K562 (cell line): ENCODE measurements around the gene EFHC2. TPM values are rescaled to one million over a fixed set of nuclear protein-coding genes. Genes with fewer than 3 reads are reported as not detected.

Experiments used
- ATAC-seq: fragments of 200-7000 bp; cut with Tn5 transposase; 3 replicates; pipeline ENCODE4 v1.9.1; 2020; ENCODE audit warnings: moderate library complexity
- BruUV-seq: library from RNA; stranded (reverse); fragments of 400-500 nt; replicated peaks from 2 replicates; lab custom pipeline; 2021; lab: Mats Ljungman, UMichigan
- CTCF ChIA-PET: fragments of 300-600 bp; formaldehyde crosslinking; extraction: SDS; loops from one replicate; lab custom pipeline; 2021; ENCODE audit warnings: low intra/inter-chr PET ratio; lab: Yijun Ruan, JAX
- POLR2A ChIA-PET: fragments of 300-600, 350-650 bp; sonication (Branson Sonifier 250); formaldehyde crosslinking; extraction: SDS; loops from one replicate; lab custom pipeline; 2021; ENCODE audit warnings: antibody characterized with exemption, inconsistent platforms; lab: Yijun Ruan, JAX
- DNase-seq, 4 experiments: peaks; one replicate each; pipeline versions ENCODE4 v3.0.0 to v3.0.0-alpha.2; 2011 to 2018; ENCODE audit warnings: low spot score in 3 of 4, mixed read lengths in 3 of 4; ENCODE audit errors: extremely low read depth in 1 of 4
- FAIRE-seq: peaks from 2 replicates; lab custom pipeline; 2011; peaks lifted over from hg19 to GRCh38; lab: Jason Lieb, UNC
- H2AFZ ChIP-seq: 2 replicates; pipeline ENCODE4 v1.6.0; 2011; ENCODE audit warnings: low read depth, low read length, control low read depth, inconsistent platforms
- H3K27ac ChIP-seq: fragments of 200-600 bp; 3 replicates; pipeline ENCODE4 v1.8.0; 2011; ENCODE audit warnings: low read depth, mild to moderate bottlenecking, control low read depth, inconsistent platforms, low read length, moderate library complexity, mixed read lengths; ENCODE audit errors: extremely low read depth
- H3K27me3 ChIP-seq, 2 experiments: fragments of 300-600 bp in 1 of 2; 2 replicates in 1 of 2; 3 replicates in 1 of 2; pipeline versions ENCODE4 v1.6.0 to v1.8.0; 2011; ENCODE audit warnings: inconsistent platforms in 2 of 2, low read length in 2 of 2, mild to moderate bottlenecking in 1 of 2, mixed read lengths in 1 of 2, moderate library complexity in 1 of 2; ENCODE audit not compliant: control insufficient read depth in 2 of 2, insufficient read depth in 2 of 2
- H3K36me3 ChIP-seq: fragments of 300-600 bp; 3 replicates; pipeline ENCODE4 v1.8.0; 2011; ENCODE audit warnings: mild to moderate bottlenecking, low read length, inconsistent platforms; ENCODE audit not compliant: control insufficient read depth, insufficient read depth
- H3K4me1 ChIP-seq, 2 experiments: fragments of 200-600 bp in 1 of 2; replicated peaks in 1 of 2; 2 replicates in 1 of 2; 3 replicates in 1 of 2; pipeline versions ENCODE4 v1.5.1 to v1.8.0; 2011; ENCODE audit warnings: inconsistent platforms in 2 of 2, low read length in 2 of 2, mild to moderate bottlenecking in 1 of 2, mixed read lengths in 1 of 2, moderate library complexity in 1 of 2; ENCODE audit not compliant: control insufficient read depth in 2 of 2, insufficient read depth in 2 of 2
- H3K4me2 ChIP-seq: 2 replicates; pipeline ENCODE4 v1.6.1; 2011; ENCODE audit warnings: low read length, control low read depth, inconsistent platforms, mixed read lengths; ENCODE audit not compliant: insufficient read depth
- H3K4me3 ChIP-seq: fragments of 200-600 bp; sonication (generic), shearing (Covaris generic); 2 replicates; pipeline ENCODE4 v1.5.1; 2016; ENCODE audit warnings: control low read depth, inconsistent platforms
- H3K79me2 ChIP-seq: fragments of 200-600 bp; 3 replicates; pipeline ENCODE4 v1.8.0; 2011; ENCODE audit warnings: low read length, inconsistent platforms; ENCODE audit not compliant: control insufficient read depth, insufficient read depth
- H3K9ac ChIP-seq, 2 experiments: 2 replicates each; pipeline versions ENCODE4 v1.6.0 to v1.6.1; 2011; ENCODE audit warnings: low read depth in 2 of 2, low read length in 2 of 2, control low read depth in 1 of 2, inconsistent platforms in 1 of 2, mild to moderate bottlenecking in 1 of 2, mixed read lengths in 1 of 2; ENCODE audit not compliant: insufficient read depth in 1 of 2
- H3K9me1 ChIP-seq: one replicate; pipeline ENCODE4 v1.6.0; 2011; ENCODE audit warnings: inconsistent platforms, mild to moderate bottlenecking, low read length, moderate library complexity; ENCODE audit not compliant: control insufficient read depth, insufficient read depth
- H3K9me3 ChIP-seq: replicated peaks from 2 replicates; pipeline ENCODE4 v1.5.1; 2011; ENCODE audit warnings: low read depth, low read length, inconsistent platforms; ENCODE audit not compliant: control insufficient read depth, insufficient read depth
- H4K20me1 ChIP-seq: replicated peaks from 2 replicates; pipeline ENCODE4 v1.6.1; 2011; ENCODE audit warnings: low read length, inconsistent platforms, mixed read lengths; ENCODE audit not compliant: control insufficient read depth, insufficient read depth
- C11orf30 ChIP-seq: fragments of 450-650 bp; IDR thresholded peaks from 2 replicates; pipeline ENCODE4 v1.6.1; 2016; ENCODE audit warnings: low read depth, mild to moderate bottlenecking
- DDX20 ChIP-seq: fragments of 450-650 bp; IDR thresholded peaks from 2 replicates; pipeline ENCODE4 v1.6.1; 2016; ENCODE audit warnings: missing genetic modification characterization, low read depth, mild to moderate bottlenecking, missing compliant biosample characterization, moderate library complexity
- DPF2 ChIP-seq: fragments of 450-650 bp; IDR thresholded peaks from 2 replicates; pipeline ENCODE4 v1.6.1; 2016
- E2F6 ChIP-seq, 2 experiments: IDR thresholded peaks; 2 replicates each; pipeline ENCODE4 v1.6.1; 2011; ENCODE audit warnings: borderline replicate concordance in 1 of 2, control low read depth in 1 of 2, low read depth in 1 of 2, low read length in 1 of 2, mild to moderate bottlenecking in 1 of 2, mixed read lengths in 1 of 2, moderate library complexity in 1 of 2; ENCODE audit not compliant: insufficient read depth in 1 of 2, insufficient read length in 1 of 2, poor library complexity in 1 of 2, severe bottlenecking in 1 of 2; ENCODE audit errors: extremely low read depth in 1 of 2
- HDGF ChIP-seq: fragments of 450-650 bp; IDR thresholded peaks from 2 replicates; pipeline ENCODE4 v1.6.1; 2016
- MIER1 ChIP-seq: fragments of 450-650 bp; IDR thresholded peaks from 2 replicates; pipeline ENCODE4 v1.6.1; 2016; ENCODE audit warnings: antibody characterized with exemption, mild to moderate bottlenecking, low read depth
- PPARD ChIP-seq: fragments of 250-450 bp; sonication (Bioruptor Pico); IDR thresholded peaks from 2 replicates; pipeline ENCODE4 v1.8.0; 2022; ENCODE audit warnings: inconsistent platforms, mild to moderate bottlenecking, moderate library complexity
- PREB ChIP-seq: sonication (generic); formaldehyde crosslinking; IDR thresholded peaks from 2 replicates; pipeline ENCODE4 v1.8.1; 2023; ENCODE audit warnings: mild to moderate bottlenecking, missing genetic modification reagents
- SRF ChIP-seq, 2 experiments: fragments of 250-450, 450-650 bp in 1 of 2; sonication (Bioruptor Pico) in 1 of 2; sonication (generic) in 1 of 2; formaldehyde crosslinking; IDR thresholded peaks; 2 replicates each; pipeline versions ENCODE4 v1.5.0 to v1.5.1; 2020 to 2022; ENCODE audit warnings: mild to moderate bottlenecking in 1 of 2, missing genetic modification reagents in 1 of 2
- TCF7 ChIP-seq: sonication (generic); IDR thresholded peaks from 2 replicates; pipeline ENCODE4 v1.6.1; 2016; ENCODE audit warnings: antibody characterized with exemption, borderline replicate concordance
- TFAM ChIP-seq: fragments of 250-450 bp; sonication (Bioruptor Pico); conservative IDR thresholded peaks from 2 replicates; pipeline ENCODE4 v1.5.0; 2021; ENCODE audit warnings: mild to moderate bottlenecking, moderate library complexity
- TGIF2 ChIP-seq: sonication (generic); formaldehyde crosslinking; IDR thresholded peaks from 2 replicates; pipeline ENCODE4 v1.8.1; 2022; ENCODE audit warnings: mild to moderate bottlenecking, missing genetic modification reagents, moderate library complexity
- ZNF316 ChIP-seq: fragments of 450-650 bp; IDR thresholded peaks from 2 replicates; pipeline ENCODE4 v1.6.1; 2016
- ZNF354B ChIP-seq: fragments of 250-450 bp; sonication (Bioruptor Pico); IDR thresholded peaks from 2 replicates; pipeline ENCODE4 v1.4.0; 2020
- WGBS: fragments of 100-300 bp; shearing (Covaris generic); methylation state at CpG from one replicate; pipeline ENCODE4 v1.1.6; 2016; ENCODE audit warnings: low coverage, mixed read lengths; ENCODE audit not compliant: insufficient coverage; ENCODE audit errors: missing lambda C conversion rate; 5-methylcytosine and 5-hydroxymethylcytosine counted together
- in situ Hi-C: fragments of 300-500 bp; cut with MboI; formaldehyde crosslinking; loops from 4 replicates; pipeline ENCODE4 v1.15.0; 2018; ENCODE audit warnings: inconsistent platforms, mixed read lengths
- intact Hi-C: fragments of 100-400 bp; cut with micrococcal nuclease; formaldehyde crosslinking; loops from 2 replicates; pipeline ENCODE4 v1.14.2; 2022
- polyA plus RNA-seq, 8 experiments: library from polyadenylated mRNA; depleted of rRNA in 4 of 8; stranded (reverse) in 5 of 8; unstranded in 3 of 8; fragments of >200 nt; fragmentation: Nextera tagmentation in 2 of 8; fragmentation: Illumina TruSeq in 1 of 8; extraction: Ambion mirVana in 2 of 8; extraction: Trizol in 1 of 8; gene quantifications; 2 replicates each; pipeline versions ENCODE4 v1.2.1 to v1.2.3, GENCODE V29; 2011 to 2014; ENCODE audit warnings: inconsistent platforms in 1 of 8, missing spikeins in 1 of 8
- total RNA-seq, 7 experiments: library from RNA; depleted of rRNA in 6 of 7; stranded (reverse); fragments of >200 nt in 6 of 7; fragmentation: Illumina TruSeq in 2 of 7; extraction: Trizol in 2 of 7; gene quantifications; 2 replicates each; pipeline versions ENCODE4 v1.2.1 to v1.2.3, GENCODE V29; 2011 to 2021; ENCODE audit warnings: low replicate concordance in 1 of 7
- TF ChIP-seq, protein P1 (sequence below), 3 experiments: IDR thresholded peaks in 2 of 3; conservative IDR thresholded peaks in 1 of 3; 2 replicates each; pipeline ENCODE4 v1.5.1; 2011 to 2012; ENCODE audit warnings: low read length in 3 of 3, mild to moderate bottlenecking in 3 of 3, control low read depth in 2 of 3, improper control_type of control experiment in 1 of 3, inconsistent platforms in 1 of 3, low read depth in 1 of 3, mixed read lengths in 1 of 3, moderate library complexity in 1 of 3; ENCODE audit not compliant: insufficient read depth in 2 of 3
- TF ChIP-seq, protein P2 (sequence below): fragments of 450-650 bp; IDR thresholded peaks from 2 replicates; pipeline ENCODE4 v1.7.0; 2016; ENCODE audit warnings: borderline replicate concordance

The EFHC2 gene
- total and polyA plus RNA-seq, 9 of the 15 experiments (the other 6 are each of a cell fraction or from before 2014, with no cell fraction given) = 1.3 to 8.1 (median 3.0) TPM

DNA sequence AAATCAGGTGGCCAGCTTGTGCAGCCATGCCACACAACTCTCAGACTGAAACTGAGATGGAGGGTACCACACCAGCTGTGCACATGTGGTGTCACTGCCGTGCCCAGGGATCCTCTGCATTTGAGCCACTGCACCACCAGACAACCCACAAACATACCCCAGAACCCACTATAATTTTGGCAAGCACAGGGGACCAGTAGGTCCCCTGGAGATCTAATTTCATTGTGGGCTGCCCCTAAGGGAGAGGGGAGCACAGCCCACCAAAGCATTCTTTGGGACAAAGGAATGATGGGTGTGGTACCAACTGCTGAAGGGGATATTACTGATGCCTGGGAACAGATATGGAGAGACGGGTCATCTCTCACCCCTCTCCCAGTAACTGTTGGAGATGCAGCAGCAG lies 140.9 kb downstream of the EFHC2 start:
- FAIRE-seq = no peak
- no peaks in the 10 kb centered on the region for H3K79me2 ChIP-seq
- no peak for ATAC-seq
- 17% methylated on average over 1 of the region's 2 CpGs for WGBS
- no peaks in the 10 kb centered on the region for H3K27me3 ChIP-seq
- no peaks in the 10 kb centered on the region for H3K9me3 ChIP-seq
- no peak overlapping the region for H3K4me2 ChIP-seq
- POLR2A ChIA-PET = interaction anchor here (0.7 kb wide), 1 partner anchor 1815 kb away, joined by 4 read pairs; no protein-coding TSS in a partner anchor
- H4K20me1 ChIP-seq = no peaks in the 10 kb centered on the region
- no peak overlapping the region for H3K27ac ChIP-seq
- H3K36me3 ChIP-seq = no peaks in the 10 kb centered on the region
- in situ Hi-C loops = no loop called here
- no peaks in the 10 kb centered on the region for H3K4me1 ChIP-seq
- no peak overlapping the region for H3K9ac ChIP-seq
- no peak overlapping the region for H3K4me3 ChIP-seq
- H3K9me1 ChIP-seq = no peaks in the 10 kb centered on the region
- no peak for DNase-seq
- BruUV-seq = no TSS peak
- CTCF ChIA-PET = no interaction called here
- TF ChIP-seq TFAM (CRISPR knock-in tag) (no peak), DPF2 (no peak), PREB (no peak), E2F6 (IDR thresholded peaks at IDR 0.05; ENCODE audit: borderline replicate concordance in 1 of 2, extremely low read depth in 1 of 2, insufficient read depth in 1 of 2, insufficient read length in 1 of 2, low read depth in 1 of 2, low read length in 1 of 2, poor library complexity in 1 of 2, severe bottlenecking in 1 of 2) (no peak), PPARD (CRISPR knock-in tag) (no peak), C11orf30 (no peak), SRF (CRISPR knock-in tag; IDR thresholded peaks at IDR 0.05) (no peak), ZNF316 (no peak), TCF7 (no peak), HDGF (no peak), TGIF2 (no peak), ZNF354B (CRISPR knock-in tag) (no peak), DDX20 (no peak), MIER1 (no peak)
- TF ChIP-seq, protein P1, sequence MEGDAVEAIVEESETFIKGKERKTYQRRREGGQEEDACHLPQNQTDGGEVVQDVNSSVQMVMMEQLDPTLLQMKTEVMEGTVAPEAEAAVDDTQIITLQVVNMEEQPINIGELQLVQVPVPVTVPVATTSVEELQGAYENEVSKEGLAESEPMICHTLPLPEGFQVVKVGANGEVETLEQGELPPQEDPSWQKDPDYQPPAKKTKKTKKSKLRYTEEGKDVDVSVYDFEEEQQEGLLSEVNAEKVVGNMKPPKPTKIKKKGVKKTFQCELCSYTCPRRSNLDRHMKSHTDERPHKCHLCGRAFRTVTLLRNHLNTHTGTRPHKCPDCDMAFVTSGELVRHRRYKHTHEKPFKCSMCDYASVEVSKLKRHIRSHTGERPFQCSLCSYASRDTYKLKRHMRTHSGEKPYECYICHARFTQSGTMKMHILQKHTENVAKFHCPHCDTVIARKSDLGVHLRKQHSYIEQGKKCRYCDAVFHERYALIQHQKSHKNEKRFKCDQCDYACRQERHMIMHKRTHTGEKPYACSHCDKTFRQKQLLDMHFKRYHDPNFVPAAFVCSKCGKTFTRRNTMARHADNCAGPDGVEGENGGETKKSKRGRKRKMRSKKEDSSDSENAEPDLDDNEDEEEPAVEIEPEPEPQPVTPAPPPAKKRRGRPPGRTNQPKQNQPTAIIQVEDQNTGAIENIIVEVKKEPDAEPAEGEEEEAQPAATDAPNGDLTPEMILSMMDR (IDR thresholded peaks at IDR 0.05 in 2 of 3, conservative IDR thresholded peaks at IDR 0.05 in 1 of 3; ENCODE audit: insufficient read depth in 2 of 3, low read depth in 1 of 3, low read length in 3 of 3) = no peak
- TF ChIP-seq, protein P2, sequence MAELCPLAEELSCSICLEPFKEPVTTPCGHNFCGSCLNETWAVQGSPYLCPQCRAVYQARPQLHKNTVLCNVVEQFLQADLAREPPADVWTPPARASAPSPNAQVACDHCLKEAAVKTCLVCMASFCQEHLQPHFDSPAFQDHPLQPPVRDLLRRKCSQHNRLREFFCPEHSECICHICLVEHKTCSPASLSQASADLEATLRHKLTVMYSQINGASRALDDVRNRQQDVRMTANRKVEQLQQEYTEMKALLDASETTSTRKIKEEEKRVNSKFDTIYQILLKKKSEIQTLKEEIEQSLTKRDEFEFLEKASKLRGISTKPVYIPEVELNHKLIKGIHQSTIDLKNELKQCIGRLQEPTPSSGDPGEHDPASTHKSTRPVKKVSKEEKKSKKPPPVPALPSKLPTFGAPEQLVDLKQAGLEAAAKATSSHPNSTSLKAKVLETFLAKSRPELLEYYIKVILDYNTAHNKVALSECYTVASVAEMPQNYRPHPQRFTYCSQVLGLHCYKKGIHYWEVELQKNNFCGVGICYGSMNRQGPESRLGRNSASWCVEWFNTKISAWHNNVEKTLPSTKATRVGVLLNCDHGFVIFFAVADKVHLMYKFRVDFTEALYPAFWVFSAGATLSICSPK = no peak
- H2AFZ ChIP-seq = no peak overlapping the region
- intact Hi-C loops = no loop called here
